Measurements from ENCODE around the gene SPINT2. TPM values are rescaled to one million over a fixed set of nuclear protein-coding genes. Genes with fewer than 3 reads are reported as not detected.

The SPINT2 gene
- total RNA-seq, 1 donor from 2014 or later: 71.0 TPM

DNA sequence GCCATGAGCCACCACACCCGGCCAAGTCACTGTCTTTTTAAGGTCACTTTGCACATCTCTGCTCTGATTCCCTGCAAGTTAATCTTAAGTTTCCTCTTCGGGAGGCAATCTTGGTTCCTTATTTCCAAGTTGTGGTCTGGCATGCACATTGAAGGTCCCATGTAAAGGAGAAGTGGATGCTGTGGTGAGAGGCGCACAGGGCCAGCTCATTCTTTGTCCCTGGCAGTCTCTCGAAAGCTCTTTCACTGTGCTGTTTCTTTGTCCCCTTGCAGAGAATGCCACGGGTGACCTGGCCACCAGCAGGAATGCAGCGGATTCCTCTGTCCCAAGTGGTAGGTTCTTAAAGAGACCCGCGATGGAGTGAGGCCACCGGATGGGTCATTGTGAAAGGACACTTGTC is 23.2 kb downstream of the SPINT2 start:
- H3K79me2 ChIP-seq (ENCODE audit: low read depth): no peaks in the 10 kb centered on the region
- H3K27me3 Mint-ChIP-seq (ENCODE audit: insufficient read depth, low read depth): peaks cover 4% of the 10 kb centered on the region
- DNase-seq (ENCODE audit: low spot score): peak; percentile 53
- H3K9me3 ChIP-seq (ENCODE audit: low read depth): no peaks in the 10 kb centered on the region
- H3K27me3 ChIP-seq: no peaks in the 10 kb centered on the region
- H3K4me3 Mint-ChIP-seq: peak overlapping the region; percentile 14
- no peaks in the 10 kb centered on the region for H3K36me3 ChIP-seq
- H3K4me2 ChIP-seq: no peak overlapping the region
- H3K36me3 Mint-ChIP-seq: no peaks in the 10 kb centered on the region
- H3K4me1 ChIP-seq: no peaks in the 10 kb centered on the region
- H3K4me1 Mint-ChIP-seq: peaks cover 23% of the 10 kb centered on the region
- no peaks in the 10 kb centered on the region for H3F3A ChIP-seq (ENCODE audit: low read depth)
- TF ChIP-seq EZH2phosphoT487 (IDR thresholded peaks at IDR 0.05) (no peak), EZH2 (IDR thresholded peaks at IDR 0.05) (no peak)
- TF ChIP-seq, protein P1, sequence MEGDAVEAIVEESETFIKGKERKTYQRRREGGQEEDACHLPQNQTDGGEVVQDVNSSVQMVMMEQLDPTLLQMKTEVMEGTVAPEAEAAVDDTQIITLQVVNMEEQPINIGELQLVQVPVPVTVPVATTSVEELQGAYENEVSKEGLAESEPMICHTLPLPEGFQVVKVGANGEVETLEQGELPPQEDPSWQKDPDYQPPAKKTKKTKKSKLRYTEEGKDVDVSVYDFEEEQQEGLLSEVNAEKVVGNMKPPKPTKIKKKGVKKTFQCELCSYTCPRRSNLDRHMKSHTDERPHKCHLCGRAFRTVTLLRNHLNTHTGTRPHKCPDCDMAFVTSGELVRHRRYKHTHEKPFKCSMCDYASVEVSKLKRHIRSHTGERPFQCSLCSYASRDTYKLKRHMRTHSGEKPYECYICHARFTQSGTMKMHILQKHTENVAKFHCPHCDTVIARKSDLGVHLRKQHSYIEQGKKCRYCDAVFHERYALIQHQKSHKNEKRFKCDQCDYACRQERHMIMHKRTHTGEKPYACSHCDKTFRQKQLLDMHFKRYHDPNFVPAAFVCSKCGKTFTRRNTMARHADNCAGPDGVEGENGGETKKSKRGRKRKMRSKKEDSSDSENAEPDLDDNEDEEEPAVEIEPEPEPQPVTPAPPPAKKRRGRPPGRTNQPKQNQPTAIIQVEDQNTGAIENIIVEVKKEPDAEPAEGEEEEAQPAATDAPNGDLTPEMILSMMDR (IDR thresholded peaks at IDR 0.05): no peak
- H3K4me3 ChIP-seq: no peak overlapping the region
- H3K9me3 Mint-ChIP-seq: no peaks in the 10 kb centered on the region
- peaks cover 6% of the 10 kb centered on the region for H4K20me1 ChIP-seq (ENCODE audit: low read depth)
- no peak overlapping the region for H2AFZ ChIP-seq (replicated peaks)
- peak overlapping the region; percentile 27 for H3K27ac ChIP-seq
- H3K9ac ChIP-seq: no peak overlapping the region
- peak overlapping the region; percentile 99 for H3K27ac Mint-ChIP-seq

DNA sequence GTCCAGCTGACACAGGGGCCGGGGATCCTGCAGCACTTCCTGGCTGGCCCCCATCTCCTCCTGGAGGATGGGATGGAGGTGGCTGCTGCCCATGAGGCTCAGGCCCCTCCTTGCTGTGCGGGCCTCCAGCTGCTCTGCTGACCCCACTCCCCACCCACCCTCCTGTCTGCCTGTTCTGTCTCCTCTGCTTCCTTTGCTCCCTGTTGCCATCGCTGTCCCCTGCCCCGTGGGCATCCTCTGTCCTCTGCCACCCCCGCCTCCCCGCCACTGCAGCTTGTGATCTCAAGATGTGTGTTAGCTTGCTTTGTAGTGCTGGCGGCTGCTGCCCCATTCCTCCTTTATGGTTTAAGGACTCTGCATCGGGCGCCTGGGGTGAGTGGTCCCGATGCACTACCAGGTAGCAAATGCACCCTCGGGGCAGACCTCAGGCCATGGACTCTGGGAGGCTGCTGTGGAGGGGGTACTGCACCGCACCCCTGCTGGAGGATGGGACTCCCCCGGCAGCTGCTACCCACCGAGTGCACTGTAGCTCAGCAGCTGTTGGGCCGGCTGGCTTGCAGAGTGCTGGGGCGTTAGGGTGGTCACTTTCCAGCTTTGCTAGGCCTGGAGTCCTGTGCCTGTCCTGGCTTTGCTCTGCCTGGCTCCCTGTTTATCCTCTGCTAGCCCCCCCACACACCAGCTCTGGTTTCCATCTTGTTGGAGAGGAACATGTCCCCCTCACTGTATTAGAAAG is 23.9 kb downstream of the SPINT2 start:
- peaks cover 23% of the 10 kb centered on the region for H3K4me1 Mint-ChIP-seq
- no peaks in the 10 kb centered on the region for H3K36me3 ChIP-seq

DNA sequence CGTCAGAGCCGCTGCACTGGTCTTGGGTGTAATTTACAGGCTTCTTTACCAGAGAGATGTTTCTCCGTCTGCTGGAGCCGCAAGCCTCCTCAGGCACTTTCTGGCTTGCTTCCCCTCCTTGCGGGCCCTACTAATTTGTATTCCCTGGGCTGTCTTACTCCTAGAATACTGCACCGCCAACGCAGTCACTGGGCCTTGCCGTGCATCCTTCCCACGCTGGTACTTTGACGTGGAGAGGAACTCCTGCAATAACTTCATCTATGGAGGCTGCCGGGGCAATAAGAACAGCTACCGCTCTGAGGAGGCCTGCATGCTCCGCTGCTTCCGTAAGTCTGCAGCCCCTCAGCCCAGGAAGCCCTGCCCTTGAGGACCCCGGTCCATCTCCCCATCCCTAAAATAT is 25.6 kb downstream of the SPINT2 start:
- Mint-ChIP-seq H3K4me3 (no peak overlapping the region), H3K4me1 (peaks cover 28% of the 10 kb centered on the region), H3K27me3 (ENCODE audit: insufficient read depth, low read depth) (no peaks in the 10 kb centered on the region), H3K36me3 (no peaks in the 10 kb centered on the region), H3K9me3 (no peaks in the 10 kb centered on the region), H3K27ac (peak overlapping the region; percentile 21)
- H3K79me2 ChIP-seq (ENCODE audit: low read depth): no peaks in the 10 kb centered on the region
- H3K36me3 ChIP-seq: no peaks in the 10 kb centered on the region
- H3F3A ChIP-seq (ENCODE audit: low read depth): no peaks in the 10 kb centered on the region
- H2AFZ ChIP-seq (replicated peaks): no peak overlapping the region
- no peak for DNase-seq (ENCODE audit: low spot score)
- H3K27me3 ChIP-seq: no peaks in the 10 kb centered on the region
- no peaks in the 10 kb centered on the region for H4K20me1 ChIP-seq (ENCODE audit: low read depth)
- H3K4me3 ChIP-seq: no peak overlapping the region
- no peak for TF ChIP-seq EZH2phosphoT487 (IDR thresholded peaks at IDR 0.05)
- TF ChIP-seq EZH2 (IDR thresholded peaks at IDR 0.05): no peak
- TF ChIP-seq, protein P1 (IDR thresholded peaks at IDR 0.05): no peak
- H3K4me1 ChIP-seq: no peaks in the 10 kb centered on the region
- H3K4me2 ChIP-seq: no peak overlapping the region
- H3K9ac ChIP-seq: no peak overlapping the region
- no peak overlapping the region for H3K27ac ChIP-seq
- no peaks in the 10 kb centered on the region for H3K9me3 ChIP-seq (ENCODE audit: low read depth)

More for the DNA sequence above, 23.9 kb downstream of the SPINT2 start:
- no peaks in the 10 kb centered on the region for H3K9me3 ChIP-seq (ENCODE audit: low read depth)
- TF ChIP-seq EZH2 (IDR thresholded peaks at IDR 0.05): no peak
- TF ChIP-seq, protein P1 (IDR thresholded peaks at IDR 0.05): no peak
- Mint-ChIP-seq H3K9me3 (no peaks in the 10 kb centered on the region), H3K4me3 (no peak overlapping the region), H3K27ac (no peak overlapping the region), H3K36me3 (no peaks in the 10 kb centered on the region), H3K27me3 (ENCODE audit: insufficient read depth, low read depth) (peaks cover 4% of the 10 kb centered on the region)
- no peak overlapping the region for H2AFZ ChIP-seq (replicated peaks)
- no peak overlapping the region for H3K9ac ChIP-seq
- no peaks in the 10 kb centered on the region for H3K79me2 ChIP-seq (ENCODE audit: low read depth)
- no peak overlapping the region for H3K27ac ChIP-seq
- H3K27me3 ChIP-seq: no peaks in the 10 kb centered on the region
- H3F3A ChIP-seq (ENCODE audit: low read depth): no peaks in the 10 kb centered on the region
- no peaks in the 10 kb centered on the region for H3K4me1 ChIP-seq
- H4K20me1 ChIP-seq (ENCODE audit: low read depth): peaks cover 2% of the 10 kb centered on the region
- H3K4me2 ChIP-seq: no peak overlapping the region
- no peak overlapping the region for H3K4me3 ChIP-seq
- DNase-seq (ENCODE audit: low spot score): no peak
